Fibroblast of lung (primary cell): ENCODE results near the gene GRB7. TPM values are rescaled to one million over a fixed set of nuclear protein-coding genes. Genes with fewer than 3 reads are reported as not detected.
A peak's percentile ranks its signal among the peaks of the same experiment; 100 is the strongest.

Experiments
- DNase-seq, 2 donors: peaks; one replicate each; pipeline versions ENCODE4 v3.0.0 to v3.0.0-alpha.2; 2010; ENCODE audit warnings: low read depth in 2 of 2
- H2AFZ ChIP-seq: 2 replicates; pipeline ENCODE4 v1.5.1; 2012; ENCODE audit warnings: low read length, control low read depth, inconsistent platforms
- H3K27ac ChIP-seq: 2 replicates; pipeline ENCODE4 v1.5.1; 2011; ENCODE audit warnings: low read length, control low read depth; ENCODE audit not compliant: insufficient read depth
- H3K27me3 ChIP-seq: 2 replicates; pipeline ENCODE4 v1.5.1; 2011; ENCODE audit warnings: mild to moderate bottlenecking, low read length; ENCODE audit not compliant: control insufficient read depth, insufficient read depth
- H3K36me3 ChIP-seq: 2 replicates; pipeline ENCODE4 v1.5.1; 2011; ENCODE audit warnings: low read length; ENCODE audit not compliant: control insufficient read depth, insufficient read depth
- H3K4me1 ChIP-seq: 2 replicates; pipeline ENCODE4 v1.5.1; 2011; ENCODE audit warnings: low read length; ENCODE audit not compliant: control insufficient read depth, insufficient read depth; ENCODE audit errors: extremely low read depth
- H3K4me2 ChIP-seq: 2 replicates; pipeline ENCODE4 v1.5.1; 2011; ENCODE audit warnings: low read length, control low read depth; ENCODE audit not compliant: insufficient read depth; ENCODE audit errors: extremely low read depth
- H3K4me3 ChIP-seq, 4 experiments: fragments of 200-600 bp in 1 of 4; sonication (generic) in 1 of 4; replicated peaks in 1 of 4; 2 replicates each; pipeline ENCODE4 v1.5.1; 2011 to 2016; ENCODE audit warnings: low read length in 4 of 4, low read depth in 3 of 4, mild to moderate bottlenecking in 3 of 4, control low read depth in 2 of 4, inconsistent platforms in 1 of 4, mixed read lengths in 1 of 4; ENCODE audit not compliant: insufficient read depth in 1 of 4; ENCODE audit errors: control extremely low read depth in 1 of 4
- H3K79me2 ChIP-seq: 2 replicates; pipeline ENCODE4 v1.5.1; 2012; ENCODE audit warnings: mild to moderate bottlenecking, low read length, inconsistent platforms; ENCODE audit not compliant: control insufficient read depth, insufficient read depth
- H3K9ac ChIP-seq: 2 replicates; pipeline ENCODE4 v1.5.1; 2011; ENCODE audit warnings: mild to moderate bottlenecking, low read length, control low read depth; ENCODE audit not compliant: insufficient read depth
- H3K9me3 ChIP-seq: 2 replicates; pipeline ENCODE4 v1.5.1; 2012; ENCODE audit warnings: low read depth, low read length; ENCODE audit not compliant: control insufficient read depth, insufficient read depth
- H4K20me1 ChIP-seq: 2 replicates; pipeline ENCODE4 v1.5.1; 2011; ENCODE audit warnings: low read length; ENCODE audit not compliant: control insufficient read depth, insufficient read depth; ENCODE audit errors: extremely low read depth
- EZH2 ChIP-seq: IDR thresholded peaks from 2 replicates; pipeline ENCODE4 v1.5.1; 2012; ENCODE audit warnings: low read length, control low read depth, mild to moderate bottlenecking; ENCODE audit errors: missing control alignments
- polyA plus RNA-seq, 2 donors: library from polyadenylated mRNA; depleted of rRNA in 1 of 2; stranded (reverse) in 1 of 2; unstranded in 1 of 2; fragments of >200 nt; gene quantifications; 2 replicates each; pipeline ENCODE4 v1.2.1, GENCODE V29; 2011 to 2012; ENCODE audit warnings: missing spikeins in 1 of 2
- total RNA-seq: library from RNA; depleted of rRNA; stranded (reverse); fragments of >200 nt; gene quantifications from 2 replicates; pipeline ENCODE4 v1.2.1, GENCODE V29; 2014
- TF ChIP-seq, protein P1 (sequence below), 2 donors: IDR thresholded peaks in 1 of 2; conservative IDR thresholded peaks in 1 of 2; 1 replicate in 1 of 2; 2 replicates in 1 of 2; pipeline ENCODE4 v1.5.1; 2011 to 2012; ENCODE audit warnings: low read length in 2 of 2, control low read depth in 1 of 2, inconsistent platforms in 1 of 2, low read depth in 1 of 2, mild to moderate bottlenecking in 1 of 2

The GRB7 gene
- total and polyA plus RNA-seq, 2 donors (not counting 1 experiment from before 2014, with no cell fraction given): under 0.01 to 0.07 TPM

- Histone ChIP-seq H3K79me2 (no peaks in the 10 kb centered on the region), H3K27ac (no peak overlapping the region), H2AFZ (no peak overlapping the region), H3K4me2 (no peak overlapping the region), H3K36me3 (no peaks in the 10 kb centered on the region), H4K20me1 (no peaks in the 10 kb centered on the region), H3K9me3 (no peaks in the 10 kb centered on the region), H3K9ac (no peak overlapping the region), H3K4me1 (no peaks in the 10 kb centered on the region), H3K4me3 (no peak overlapping the region), H3K27me3 (peaks cover 16% of the 10 kb centered on the region)
- TF ChIP-seq, protein P1, sequence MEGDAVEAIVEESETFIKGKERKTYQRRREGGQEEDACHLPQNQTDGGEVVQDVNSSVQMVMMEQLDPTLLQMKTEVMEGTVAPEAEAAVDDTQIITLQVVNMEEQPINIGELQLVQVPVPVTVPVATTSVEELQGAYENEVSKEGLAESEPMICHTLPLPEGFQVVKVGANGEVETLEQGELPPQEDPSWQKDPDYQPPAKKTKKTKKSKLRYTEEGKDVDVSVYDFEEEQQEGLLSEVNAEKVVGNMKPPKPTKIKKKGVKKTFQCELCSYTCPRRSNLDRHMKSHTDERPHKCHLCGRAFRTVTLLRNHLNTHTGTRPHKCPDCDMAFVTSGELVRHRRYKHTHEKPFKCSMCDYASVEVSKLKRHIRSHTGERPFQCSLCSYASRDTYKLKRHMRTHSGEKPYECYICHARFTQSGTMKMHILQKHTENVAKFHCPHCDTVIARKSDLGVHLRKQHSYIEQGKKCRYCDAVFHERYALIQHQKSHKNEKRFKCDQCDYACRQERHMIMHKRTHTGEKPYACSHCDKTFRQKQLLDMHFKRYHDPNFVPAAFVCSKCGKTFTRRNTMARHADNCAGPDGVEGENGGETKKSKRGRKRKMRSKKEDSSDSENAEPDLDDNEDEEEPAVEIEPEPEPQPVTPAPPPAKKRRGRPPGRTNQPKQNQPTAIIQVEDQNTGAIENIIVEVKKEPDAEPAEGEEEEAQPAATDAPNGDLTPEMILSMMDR (conservative IDR thresholded peaks at IDR 0.05 in 1 of 2, IDR thresholded peaks at IDR 0.05 in 1 of 2; ENCODE audit: low read depth in 1 of 2, low read length in 2 of 2): no peak
- TF ChIP-seq EZH2: no peak
- DNase-seq: peak; percentile 3 to 64
These were observed 44.7 kb downstream of the GRB7 start for GRCh38 chr17:39782481-39782880.

GRCh38 chr17:39782980-39783379 lies 45.2 kb downstream of the GRB7 start:
- H3K4me1 ChIP-seq: no peaks in the 10 kb centered on the region
- H3K27me3 ChIP-seq: peaks cover 11% of the 10 kb centered on the region
- TF ChIP-seq, protein P1 (conservative IDR thresholded peaks at IDR 0.05 in 1 of 2, IDR thresholded peaks at IDR 0.05 in 1 of 2; ENCODE audit: low read depth in 1 of 2, low read length in 2 of 2): no peak
- TF ChIP-seq EZH2: no peak
- no peak overlapping the region for H3K4me2 ChIP-seq
- H3K9ac ChIP-seq: no peak overlapping the region
- no peaks in the 10 kb centered on the region for H4K20me1 ChIP-seq
- H3K27ac ChIP-seq: no peak overlapping the region
- no peak overlapping the region for H3K4me3 ChIP-seq
- no peak for DNase-seq
- no peaks in the 10 kb centered on the region for H3K79me2 ChIP-seq
- no peaks in the 10 kb centered on the region for H3K9me3 ChIP-seq
- no peak overlapping the region for H2AFZ ChIP-seq
- H3K36me3 ChIP-seq: no peaks in the 10 kb centered on the region

GRCh38 chr17:39787041-39787440 lies 49.3 kb downstream of the GRB7 start:
- Histone ChIP-seq H3K79me2 (no peaks in the 10 kb centered on the region), H3K27me3 (peaks cover 3% of the 10 kb centered on the region)
- TF ChIP-seq EZH2: no peak
- TF ChIP-seq, protein P1 (conservative IDR thresholded peaks at IDR 0.05 in 1 of 2, IDR thresholded peaks at IDR 0.05 in 1 of 2; ENCODE audit: low read depth in 1 of 2, low read length in 2 of 2): no peak

More at GRCh38 chr17:39787041-39787440, 49.3 kb downstream of the GRB7 start:
- no peak for DNase-seq
- Histone ChIP-seq H3K36me3 (no peaks in the 10 kb centered on the region), H3K27ac (no peak overlapping the region), H3K9ac (no peak overlapping the region), H3K9me3 (no peaks in the 10 kb centered on the region), H3K4me3 (no peak overlapping the region), H3K4me1 (no peaks in the 10 kb centered on the region), H3K4me2 (no peak overlapping the region), H2AFZ (no peak overlapping the region), H4K20me1 (no peaks in the 10 kb centered on the region)
